Upper lobe of left lung (tissue), 4 donors: ENCODE results near the gene LILRB5.

ENCODE experiments used
- CTCF ChIP-seq, 6 experiments: fragments of 450-650 bp in 4 of 6; fragments of 200-600 bp in 2 of 6; sonication (generic) in 2 of 6; IDR thresholded peaks; one replicate each; pipeline ENCODE4 v1.5.1; 2016 to 2019; ENCODE audit warnings: antibody characterized with exemption in 6 of 6
- EP300 ChIP-seq, 4 donors: sonication (generic); formaldehyde crosslinking; IDR thresholded peaks; one replicate each; pipeline ENCODE4 v1.5.1; 2017; ENCODE audit warnings: antibody characterized with exemption in 4 of 4, control low read depth in 2 of 4
- POLR2AphosphoS5 ChIP-seq, 2 donors: sonication (generic); formaldehyde crosslinking; IDR thresholded peaks; one replicate each; pipeline ENCODE4 v1.5.1; 2017; ENCODE audit warnings: antibody characterized with exemption in 2 of 2

DNA sequence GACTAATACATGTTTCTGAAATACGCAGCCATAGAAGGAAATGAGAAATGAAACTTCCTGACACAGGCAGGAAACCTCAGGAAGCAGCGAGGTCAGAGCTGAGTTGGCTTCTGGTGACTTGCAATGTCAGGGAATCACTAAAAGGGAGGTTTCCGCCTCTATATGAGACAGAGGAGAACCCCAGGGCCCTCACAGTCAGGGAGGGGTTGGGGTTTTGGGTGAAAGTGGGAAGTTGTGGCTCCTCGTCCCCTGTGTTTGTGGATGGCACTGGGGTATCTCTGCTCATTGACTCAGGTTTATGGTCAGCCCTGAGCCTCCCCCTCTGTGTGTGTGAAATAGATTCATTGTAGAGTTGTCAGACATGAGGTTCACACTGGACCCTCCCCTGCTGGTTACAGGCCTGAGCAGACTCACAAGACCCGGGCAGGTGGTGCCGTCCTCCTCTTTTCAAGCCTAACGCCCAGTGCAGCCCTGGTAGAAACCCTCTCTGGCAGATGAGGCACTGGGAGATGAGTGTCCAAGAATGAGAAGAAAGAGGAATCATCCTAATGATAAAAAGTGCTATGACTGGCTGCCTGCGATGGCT lies 9.0 kb downstream of the LILRB5 start:
- no peak for TF ChIP-seq EP300 (IDR thresholded peaks at IDR 0.05)
- TF ChIP-seq CTCF (IDR thresholded peaks at IDR 0.05) = no peak
- peak; percentile 24 to 59 for TF ChIP-seq POLR2AphosphoS5 (IDR thresholded peaks at IDR 0.05)
